ENCODE results near the gene FLYWCH2.

The FLYWCH2 gene

GRCh38 chr16:2882650-2883457, at the start of gene FLYWCH2:
TSS of gene FLYWCH2 (plus strand) at chr16:2883215. CDS start at chr16:2896450, 13,235 bp downstream.
- peak; percentile 87 for ATAC-seq (ENCODE audit: low read depth)
- Mint-ChIP-seq H3K4me3 (peak within 1 kb of the TSS; percentile 93), H3K36me3 (no peaks in the 10 kb centered on the region), H3K9me3 (peaks cover 5% of the 10 kb centered on the region), H3K27ac (peak within 1 kb of the TSS; percentile 93), H3K4me1 (peaks cover 10% of the 10 kb centered on the region), H3K27me3 (no peaks in the 10 kb centered on the region)
- DNase-seq (ENCODE audit: low spot score in 2 of 2), result peak; percentile 100

- Mint-ChIP-seq H3K4me3 (no peak overlapping the region), H3K9me3 (no peaks in the 10 kb centered on the region), H3K36me3 (no peaks in the 10 kb centered on the region), H3K27ac (no peak overlapping the region), H3K27me3 (peaks cover 34% of the 10 kb centered on the region), H3K4me1 (peaks cover 6% of the 10 kb centered on the region)
- no peak for ATAC-seq (ENCODE audit: low read depth)
- DNase-seq (ENCODE audit: low spot score in 2 of 2), result no peak
These were observed 49.2 kb upstream of the FLYWCH2 start for GRCh38 chr16:2833776-2834175.

DNA sequence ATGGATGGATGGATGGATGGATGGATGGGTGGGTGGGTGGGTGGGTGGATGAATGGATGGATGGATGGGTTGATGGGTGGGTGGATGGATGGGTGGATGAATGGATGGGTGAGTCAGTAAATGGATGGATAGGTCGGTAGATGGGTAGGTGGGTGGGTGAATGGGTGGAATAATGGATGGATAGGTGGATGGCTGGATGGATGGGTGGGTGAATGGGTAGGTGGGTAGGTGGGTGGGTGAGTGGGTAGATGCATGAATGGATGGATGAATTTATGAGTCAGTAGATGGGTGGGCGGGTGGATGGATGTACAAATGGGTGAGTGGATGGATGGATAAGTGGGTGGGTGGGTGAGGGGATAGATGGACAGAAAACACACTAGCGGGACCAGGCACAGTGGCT, 48.0 kb upstream of the FLYWCH2 start:
- Mint-ChIP-seq H3K27ac (no peak overlapping the region), H3K36me3 (no peaks in the 10 kb centered on the region), H3K27me3 (peaks cover 33% of the 10 kb centered on the region), H3K9me3 (no peaks in the 10 kb centered on the region), H3K4me1 (peaks cover 6% of the 10 kb centered on the region), H3K4me3 (no peak overlapping the region)
- no peak for DNase-seq (ENCODE audit: low spot score in 2 of 2)
- ATAC-seq (ENCODE audit: low read depth), result no peak

DNA sequence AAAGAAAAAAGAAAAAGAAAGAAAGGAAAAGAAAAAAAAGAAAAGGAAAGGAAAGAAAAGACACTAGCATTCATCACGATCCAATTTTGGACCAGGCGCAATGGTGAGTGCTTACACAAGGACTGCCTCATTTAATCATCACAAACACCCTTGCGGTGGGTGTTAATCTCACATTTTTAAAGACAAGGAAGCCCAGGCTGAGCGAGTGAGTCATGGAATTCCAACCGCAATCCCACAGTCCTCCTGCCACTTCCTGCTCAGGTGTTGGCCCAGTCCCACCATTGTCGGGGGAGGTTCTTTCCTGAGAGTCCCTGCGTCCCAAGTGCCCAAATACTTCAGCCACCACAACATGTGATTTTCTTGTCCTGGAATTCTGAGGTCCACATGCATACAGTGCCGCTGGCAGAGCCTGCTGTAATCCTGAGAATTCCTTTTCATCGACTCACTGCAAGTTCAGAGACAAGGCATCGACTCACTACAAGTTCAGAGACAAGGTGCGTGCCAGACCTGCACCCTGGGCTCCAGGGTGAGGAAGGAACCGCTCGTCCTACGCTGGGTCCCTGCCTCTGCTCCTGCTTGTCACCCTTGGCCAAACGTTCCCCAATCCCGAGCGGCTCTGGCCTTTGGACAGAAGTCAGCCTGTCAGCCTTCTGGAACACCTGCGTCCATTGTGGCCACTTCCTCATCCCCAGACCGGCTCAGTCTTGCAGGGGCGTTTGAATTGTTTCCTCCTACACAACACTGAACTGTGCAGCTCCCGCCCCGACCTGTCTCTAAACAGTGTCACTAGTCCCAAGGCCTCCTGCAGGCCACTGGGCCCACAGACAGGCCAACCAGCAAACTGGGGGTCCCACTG, 47.1 kb upstream of the FLYWCH2 start:
- Mint-ChIP-seq H3K27ac (no peak overlapping the region), H3K36me3 (no peaks in the 10 kb centered on the region), H3K9me3 (no peaks in the 10 kb centered on the region), H3K4me3 (no peak overlapping the region), H3K4me1 (peaks cover 6% of the 10 kb centered on the region), H3K27me3 (peaks cover 30% of the 10 kb centered on the region)
- ATAC-seq (ENCODE audit: low read depth) (no peak), DNase-seq (ENCODE audit: low spot score in 2 of 2) (no peak)

- H3K4me1 Mint-ChIP-seq, result peaks cover 8% of the 10 kb centered on the region
- no peak overlapping the region for H3K27ac Mint-ChIP-seq
- ATAC-seq (ENCODE audit: low read depth), result no peak
- peaks cover 27% of the 10 kb centered on the region for H3K27me3 Mint-ChIP-seq
- no peak for DNase-seq (ENCODE audit: low spot score in 2 of 2)
- no peak overlapping the region for H3K4me3 Mint-ChIP-seq
- H3K9me3 Mint-ChIP-seq, result no peaks in the 10 kb centered on the region
- H3K36me3 Mint-ChIP-seq, result no peaks in the 10 kb centered on the region
These were observed 46.1 kb upstream of the FLYWCH2 start for GRCh38 chr16:2836646-2837508.

DNA sequence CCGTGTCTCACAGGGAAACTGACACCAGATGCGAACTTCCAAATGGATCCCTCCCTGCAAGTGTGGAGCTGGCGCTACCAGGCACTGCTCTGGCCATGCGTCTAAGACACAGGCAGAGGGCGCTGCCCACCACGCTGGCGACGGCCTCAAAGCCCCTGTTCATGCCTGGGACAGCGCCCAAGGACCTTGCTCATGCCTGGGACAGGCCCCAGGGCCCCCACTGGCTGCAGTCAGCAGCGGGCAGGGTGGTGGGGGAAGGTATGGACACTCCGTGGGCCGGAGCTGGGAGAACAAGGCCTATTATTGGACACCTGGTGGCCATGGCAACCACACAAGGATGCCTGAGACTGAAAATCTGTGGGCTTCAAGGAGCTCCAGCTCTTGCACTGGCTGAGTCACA, 44.1 kb upstream of the FLYWCH2 start:
- H3K4me3 Mint-ChIP-seq, result no peak overlapping the region
- H3K27ac Mint-ChIP-seq, result no peak overlapping the region
- H3K27me3 Mint-ChIP-seq, result peaks cover 21% of the 10 kb centered on the region
- no peaks in the 10 kb centered on the region for H3K9me3 Mint-ChIP-seq
- H3K4me1 Mint-ChIP-seq, result peaks cover 8% of the 10 kb centered on the region
- no peak for DNase-seq (ENCODE audit: low spot score in 2 of 2)
- no peaks in the 10 kb centered on the region for H3K36me3 Mint-ChIP-seq
- ATAC-seq (ENCODE audit: low read depth), result peak; percentile 54

DNA sequence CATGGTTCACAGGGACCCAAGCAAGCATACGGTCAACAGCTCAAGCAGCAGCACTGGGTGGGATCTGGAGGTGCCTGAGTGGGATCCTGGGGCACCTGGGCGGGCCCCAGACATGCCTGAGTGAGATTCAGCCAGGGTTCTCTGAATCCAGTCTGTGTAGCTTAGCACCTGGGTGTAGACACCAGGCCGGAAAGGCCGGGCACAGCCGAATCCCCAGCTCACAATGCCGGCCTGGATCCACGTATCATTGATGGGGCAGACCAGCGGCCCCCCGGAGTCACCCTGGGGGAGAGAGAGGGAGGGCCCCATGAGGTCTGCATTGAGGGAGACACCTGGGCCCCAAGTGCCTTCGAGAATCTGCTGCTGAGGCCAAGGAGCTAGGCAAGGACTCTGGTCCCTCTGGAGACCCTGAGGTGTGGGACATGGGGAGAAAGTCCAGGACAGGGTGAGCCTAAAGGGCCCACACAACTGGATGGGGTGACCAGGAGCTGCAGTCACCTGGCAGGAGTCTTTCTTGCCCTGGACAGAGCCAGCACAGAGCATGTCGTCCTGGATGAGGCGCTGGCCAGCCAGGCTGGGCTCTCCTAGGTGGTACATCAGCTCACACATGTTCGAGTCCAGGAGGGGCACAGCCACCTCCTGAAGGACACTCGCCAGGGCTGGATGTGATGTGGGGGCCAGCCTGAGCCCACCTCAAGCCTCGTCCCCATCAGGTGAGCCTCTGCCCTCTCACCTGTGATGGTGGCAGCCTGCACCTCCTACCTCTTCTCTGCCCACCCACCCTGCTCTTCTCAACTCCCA, 43.2 kb upstream of the FLYWCH2 start:
- DNase-seq (ENCODE audit: low spot score in 2 of 2), result no peak
- Mint-ChIP-seq H3K27ac (no peak overlapping the region), H3K4me1 (peaks cover 8% of the 10 kb centered on the region), H3K27me3 (peaks cover 17% of the 10 kb centered on the region), H3K9me3 (no peaks in the 10 kb centered on the region), H3K36me3 (no peaks in the 10 kb centered on the region), H3K4me3 (no peak overlapping the region)
- no peak for ATAC-seq (ENCODE audit: low read depth)

GRCh38 chr16:2840914-2841313, 42.1 kb upstream of the FLYWCH2 start:
- no peak overlapping the region for H3K27ac Mint-ChIP-seq

DNA sequence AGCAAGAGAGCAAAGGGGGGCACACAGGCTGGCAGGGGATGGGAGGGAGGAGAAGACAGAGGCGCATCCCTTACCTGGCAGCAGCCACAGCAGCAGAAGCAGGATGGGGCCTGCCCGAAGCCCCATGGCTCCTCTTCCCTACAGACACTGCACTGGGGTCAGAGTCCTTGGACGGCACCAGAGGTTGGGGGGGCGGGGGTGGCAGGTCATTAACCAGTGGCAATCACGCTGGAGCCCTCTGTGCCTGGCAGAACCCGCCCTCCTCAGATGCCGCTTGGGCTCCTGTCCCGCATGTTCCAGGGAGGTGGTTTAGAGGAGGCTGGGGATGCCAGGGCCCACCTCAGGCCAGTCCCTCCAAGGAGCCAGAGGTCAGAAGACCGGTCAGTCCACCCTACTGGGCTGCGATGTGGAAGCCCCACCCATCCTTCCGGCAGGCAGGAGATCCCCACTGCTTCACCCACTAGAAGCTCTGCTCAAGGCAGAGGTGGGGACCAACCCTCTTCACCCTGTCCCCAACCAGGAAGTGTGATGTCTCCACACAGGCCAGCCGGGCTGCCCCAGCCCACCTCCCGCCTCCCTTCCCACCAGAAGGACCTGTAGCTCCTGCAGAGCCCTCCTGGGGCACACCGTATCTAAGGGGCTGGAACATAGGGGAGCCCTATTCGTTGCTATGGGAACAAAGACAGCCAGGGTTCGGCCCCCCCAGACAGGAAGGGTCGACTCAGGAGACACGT, 41.2 kb upstream of the FLYWCH2 start:
- Mint-ChIP-seq H3K9me3 (no peaks in the 10 kb centered on the region), H3K4me3 (no peak overlapping the region), H3K27me3 (peaks cover 12% of the 10 kb centered on the region), H3K36me3 (peaks cover 2% of the 10 kb centered on the region), H3K4me1 (peaks cover 8% of the 10 kb centered on the region), H3K27ac (no peak overlapping the region)
- no peak for DNase-seq (ENCODE audit: low spot score in 2 of 2)
- no peak for ATAC-seq (ENCODE audit: low read depth)

More at GRCh38 chr16:2840914-2841313, 42.1 kb upstream of the FLYWCH2 start:
- Mint-ChIP-seq H3K9me3 (no peaks in the 10 kb centered on the region), H3K27me3 (peaks cover 14% of the 10 kb centered on the region), H3K4me3 (no peak overlapping the region), H3K36me3 (peaks cover 2% of the 10 kb centered on the region), H3K4me1 (peaks cover 8% of the 10 kb centered on the region)
- ATAC-seq (ENCODE audit: low read depth) (no peak), DNase-seq (ENCODE audit: low spot score in 2 of 2) (no peak)

DNA sequence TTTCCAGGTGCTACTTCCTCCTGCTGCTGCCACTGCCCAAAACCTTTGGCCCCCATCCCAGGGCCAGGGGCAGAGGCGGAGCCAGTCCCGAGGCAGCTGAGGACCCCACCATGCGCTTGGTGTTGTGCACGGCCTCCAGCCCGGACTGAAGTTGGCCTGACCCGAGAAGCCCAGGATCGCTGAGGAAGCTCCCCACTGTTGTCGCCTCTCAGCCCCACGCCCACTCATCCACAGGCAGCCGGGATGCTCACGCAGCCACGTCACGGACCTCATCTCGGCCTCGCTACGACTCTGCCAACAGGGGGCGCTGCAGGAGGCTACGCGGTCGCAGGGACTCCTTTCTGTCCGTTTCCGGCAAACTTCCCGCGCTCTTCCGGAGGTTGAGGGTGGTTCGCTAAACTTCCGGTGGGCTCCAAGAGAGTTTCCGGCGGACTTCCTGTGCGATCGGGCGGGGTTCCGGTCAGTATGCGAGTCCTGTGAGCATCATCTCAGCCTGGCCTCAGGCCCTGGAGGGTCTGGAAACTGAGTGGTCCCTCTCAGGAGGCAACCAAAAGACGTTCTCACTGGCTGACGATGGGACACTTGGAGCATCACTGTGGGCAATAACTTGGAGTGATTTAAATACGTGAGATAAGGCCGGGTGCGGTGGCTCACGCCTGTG, 40.5 kb upstream of the FLYWCH2 start:
- Mint-ChIP-seq H3K27me3 (peaks cover 10% of the 10 kb centered on the region), H3K4me1 (peaks cover 3% of the 10 kb centered on the region), H3K27ac (no peak overlapping the region)

DNA sequence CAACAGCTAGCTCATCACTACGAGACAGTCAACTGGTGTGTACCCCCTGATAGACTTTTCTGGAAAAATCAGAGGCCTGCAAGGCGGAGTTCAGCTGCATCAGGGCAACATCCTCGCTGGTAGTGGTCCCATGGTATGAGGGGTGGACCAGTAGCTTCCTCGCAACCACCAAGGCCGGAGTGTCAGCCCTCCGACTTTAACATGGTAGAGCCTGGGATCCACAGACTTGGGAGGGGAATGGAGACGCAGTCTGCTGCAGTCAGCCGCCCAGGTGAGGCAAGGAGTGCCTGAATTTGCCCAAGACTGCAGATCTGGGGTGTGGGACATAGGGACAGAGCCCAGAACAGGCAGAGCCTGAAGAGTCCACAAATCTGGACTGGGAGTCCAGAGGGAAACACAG, 39.5 kb upstream of the FLYWCH2 start:
- peaks cover 2% of the 10 kb centered on the region for H3K9me3 Mint-ChIP-seq
- peaks cover 2% of the 10 kb centered on the region for H3K36me3 Mint-ChIP-seq
- H3K27ac Mint-ChIP-seq, result no peak overlapping the region
- peaks cover 5% of the 10 kb centered on the region for H3K27me3 Mint-ChIP-seq
- DNase-seq (ENCODE audit: low spot score in 2 of 2) (no peak), ATAC-seq (ENCODE audit: low read depth) (no peak)
- peaks cover 2% of the 10 kb centered on the region for H3K4me1 Mint-ChIP-seq
- no peak overlapping the region for H3K4me3 Mint-ChIP-seq

More for the DNA sequence above, 40.5 kb upstream of the FLYWCH2 start:
- ATAC-seq (ENCODE audit: low read depth) (no peak), DNase-seq (ENCODE audit: low spot score in 2 of 2) (no peak)
- H3K36me3 Mint-ChIP-seq, result peaks cover 2% of the 10 kb centered on the region
- no peak overlapping the region for H3K4me3 Mint-ChIP-seq
- peaks cover 2% of the 10 kb centered on the region for H3K9me3 Mint-ChIP-seq

DNA sequence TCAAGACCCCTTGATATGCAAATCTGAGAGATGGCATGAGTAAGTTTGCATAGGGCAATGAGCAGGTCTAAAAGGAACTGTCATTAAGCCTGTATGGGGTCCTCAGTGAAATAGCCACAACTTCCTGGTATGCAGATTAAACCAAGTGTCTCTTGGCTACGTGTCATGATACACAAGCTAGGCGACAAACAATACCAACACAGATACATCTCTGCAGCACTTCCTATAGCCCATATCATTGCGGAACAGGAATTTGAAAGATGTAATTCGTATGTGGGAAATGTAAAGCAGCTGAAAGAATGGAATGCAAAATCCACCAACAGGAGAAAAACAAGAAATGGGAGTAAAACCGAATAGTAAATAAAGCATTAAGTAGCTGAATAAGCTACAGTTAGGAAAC, 37.9 kb upstream of the FLYWCH2 start:
- H3K4me3 Mint-ChIP-seq, result no peak overlapping the region
- peaks cover 2% of the 10 kb centered on the region for H3K36me3 Mint-ChIP-seq
- H3K9me3 Mint-ChIP-seq, result peaks cover 2% of the 10 kb centered on the region
- no peak for DNase-seq (ENCODE audit: low spot score in 2 of 2)
- H3K27me3 Mint-ChIP-seq, result peaks cover 14% of the 10 kb centered on the region
- peaks cover 2% of the 10 kb centered on the region for H3K4me1 Mint-ChIP-seq
- no peak for ATAC-seq (ENCODE audit: low read depth)
- H3K27ac Mint-ChIP-seq, result no peak overlapping the region
